ENCODE measurements around the gene SHF.
"Not testable (repeated sequence)": the region's sequence is repeated elsewhere in the genome, so short reads cannot be mapped to it uniquely, and the experiment has no call there.

SHF gene, protein sequence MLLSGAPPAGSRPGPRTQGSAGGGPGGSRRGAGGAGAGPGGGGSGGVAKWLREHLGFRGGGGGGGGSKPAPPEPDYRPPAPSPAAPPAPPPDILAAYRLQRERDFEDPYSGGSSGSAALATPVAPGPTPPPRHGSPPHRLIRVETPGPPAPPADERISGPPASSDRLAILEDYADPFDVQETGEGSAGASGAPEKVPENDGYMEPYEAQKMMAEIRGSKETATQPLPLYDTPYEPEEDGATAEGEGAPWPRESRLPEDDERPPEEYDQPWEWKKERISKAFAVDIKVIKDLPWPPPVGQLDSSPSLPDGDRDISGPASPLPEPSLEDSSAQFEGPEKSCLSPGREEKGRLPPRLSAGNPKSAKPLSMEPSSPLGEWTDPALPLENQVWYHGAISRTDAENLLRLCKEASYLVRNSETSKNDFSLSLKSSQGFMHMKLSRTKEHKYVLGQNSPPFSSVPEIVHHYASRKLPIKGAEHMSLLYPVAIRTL

GRCh38 chr15:45187894-45188830 lies at the start of gene SHF:
SHF (minus strand) TSS chr15:45187966; CDS start chr15:45187951, 15 bp downstream.
- peak; percentile 87 for DNase-seq

GRCh38 chr15:45236806-45237205 lies 49.0 kb upstream of the SHF start:
- not testable (repeated sequence) for DNase-seq

- DNase-seq, result no peak
Observed at GRCh38 chr15:45234562-45235235, 46.9 kb upstream of the SHF start.

DNA sequence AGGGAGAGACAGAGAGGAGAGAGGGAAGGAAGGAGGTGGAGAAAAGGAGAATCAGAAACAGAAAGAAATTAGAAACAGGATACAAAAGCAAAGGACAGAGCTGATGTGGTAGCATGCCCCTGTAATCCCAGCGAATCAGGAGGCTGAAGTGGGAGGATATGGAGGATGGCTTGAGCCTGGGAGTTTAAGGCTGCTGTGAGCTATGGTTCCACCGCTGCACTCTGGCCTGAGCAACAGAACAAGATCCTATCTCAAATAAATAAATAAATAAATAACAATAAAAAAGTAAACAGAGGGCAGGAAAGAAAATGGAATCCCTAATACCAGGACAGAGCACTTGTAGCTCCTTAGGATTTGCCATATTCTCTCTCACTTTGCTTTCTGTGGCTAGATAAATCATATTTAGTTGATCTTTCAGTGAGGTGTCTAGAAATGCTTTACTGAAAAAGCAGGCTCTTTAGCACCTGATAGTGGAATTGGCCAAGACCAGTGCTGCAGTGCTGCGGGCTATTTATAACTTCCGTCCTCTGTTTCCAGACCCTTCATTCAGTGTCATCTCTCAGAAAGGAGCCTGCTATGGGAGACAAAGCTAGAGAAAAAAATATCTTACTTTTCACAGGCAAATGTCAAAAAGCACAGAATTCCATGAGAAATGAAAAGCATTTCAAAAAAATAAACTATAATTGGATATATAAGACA lies 44.2 kb upstream of the SHF start:
- no peak for DNase-seq

GRCh38 chr15:45231132-45231531 lies 43.4 kb upstream of the SHF start:
- DNase-seq, result no peak

DNA sequence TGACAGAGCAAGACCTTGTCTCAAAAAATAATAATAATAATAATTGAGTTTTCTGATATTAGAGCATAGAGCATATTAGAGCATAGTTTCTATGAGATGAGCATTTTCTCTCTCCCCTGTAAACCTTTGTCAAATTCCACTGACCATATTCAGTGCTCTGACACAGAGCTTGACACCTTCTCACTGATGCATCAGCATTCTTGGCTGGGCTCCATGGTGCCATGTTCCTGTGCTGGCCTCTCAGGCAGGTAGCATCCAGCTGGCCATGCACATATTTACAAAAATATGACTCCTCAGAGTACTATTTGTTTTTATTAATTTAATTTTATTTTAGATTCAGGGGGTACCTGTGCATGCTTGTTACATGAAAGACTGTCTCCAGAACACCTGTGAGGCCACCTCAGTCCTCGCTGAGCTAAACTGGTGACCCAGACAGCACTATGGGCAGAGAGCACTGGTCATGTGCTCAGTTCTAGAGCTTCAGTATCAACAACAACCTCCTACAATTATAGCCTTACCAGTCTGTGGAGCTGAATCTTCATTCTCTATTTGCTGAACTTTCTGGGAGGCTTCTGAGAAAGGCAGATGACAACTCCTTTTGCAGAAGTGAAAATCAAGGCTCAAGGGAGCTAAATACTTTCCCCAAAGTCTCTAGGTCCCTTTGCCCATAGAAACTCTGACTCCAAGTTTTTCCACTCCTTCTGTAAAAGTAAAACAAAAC lies 42.6 kb upstream of the SHF start:
- DNase-seq, result no peak

DNA sequence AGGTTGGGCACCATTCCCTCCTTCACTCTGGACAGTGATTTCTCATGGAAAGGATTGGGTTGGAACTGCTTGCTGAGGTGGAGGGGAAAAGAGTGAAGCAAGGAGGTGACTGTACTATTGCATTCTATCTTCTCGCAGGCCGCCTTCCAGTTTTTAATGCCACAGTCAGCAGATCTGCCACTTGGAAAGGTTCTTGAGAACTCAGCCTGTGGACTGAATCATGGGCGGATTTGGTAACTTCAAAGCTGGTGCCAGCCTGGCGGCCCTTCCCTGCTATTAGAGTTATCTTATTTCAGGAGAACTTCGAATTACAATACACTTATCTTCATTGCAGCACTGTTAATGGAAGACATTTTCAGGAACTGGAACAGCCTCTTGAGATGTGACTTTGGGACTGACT lies 41.2 kb upstream of the SHF start:
- DNase-seq, result no peak

- no peak for DNase-seq
Observed at GRCh38 chr15:45225506-45226273, 37.9 kb upstream of the SHF start.

- DNase-seq, result no peak
Observed at GRCh38 chr15:45224621-45225217, 37.0 kb upstream of the SHF start.

DNA sequence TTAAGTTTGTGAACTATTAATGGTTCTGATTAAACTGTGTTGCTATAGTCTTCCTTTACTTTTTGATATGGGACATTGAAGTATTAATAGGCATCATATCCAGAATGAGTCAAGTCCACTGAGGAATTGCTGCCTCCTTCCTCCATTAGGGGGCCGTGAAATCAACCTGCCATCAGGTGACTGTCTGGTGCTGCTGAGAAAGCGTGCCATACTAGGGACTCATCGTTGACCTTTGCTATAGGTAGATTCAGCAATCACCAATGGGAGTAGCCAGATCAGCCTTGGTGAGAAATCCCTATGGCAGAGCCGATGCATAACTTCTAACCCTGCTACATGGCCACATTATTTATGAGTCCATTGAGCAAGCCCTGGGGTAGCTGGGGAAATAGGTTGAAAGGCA lies 34.2 kb upstream of the SHF start:
- DNase-seq, result no peak

- no peak for DNase-seq
Observed at GRCh38 chr15:45221053-45221599, 33.4 kb upstream of the SHF start.

DNA sequence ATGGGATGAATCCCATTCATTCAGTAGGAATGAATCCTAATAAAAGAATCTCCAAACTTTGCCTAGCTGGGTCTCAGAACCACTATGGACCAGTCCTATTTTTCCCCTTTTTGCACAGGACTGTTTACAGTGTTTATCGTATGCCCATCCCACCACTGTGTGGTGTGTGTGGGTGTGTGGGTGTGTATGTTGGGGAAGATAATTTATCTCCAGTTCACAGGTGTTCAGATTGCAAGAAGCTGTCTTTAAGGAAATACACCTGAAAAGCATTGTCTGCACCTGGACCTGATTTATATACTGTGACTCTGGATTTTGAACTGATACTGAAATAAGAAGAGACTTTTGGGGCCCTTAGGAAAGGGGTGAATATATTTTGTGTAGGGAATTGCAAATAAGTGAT lies 24.7 kb upstream of the SHF start:
- DNase-seq, result no peak

GRCh38 chr15:45205192-45205591 lies 17.4 kb upstream of the SHF start:
- peak; percentile 61 for DNase-seq

DNA sequence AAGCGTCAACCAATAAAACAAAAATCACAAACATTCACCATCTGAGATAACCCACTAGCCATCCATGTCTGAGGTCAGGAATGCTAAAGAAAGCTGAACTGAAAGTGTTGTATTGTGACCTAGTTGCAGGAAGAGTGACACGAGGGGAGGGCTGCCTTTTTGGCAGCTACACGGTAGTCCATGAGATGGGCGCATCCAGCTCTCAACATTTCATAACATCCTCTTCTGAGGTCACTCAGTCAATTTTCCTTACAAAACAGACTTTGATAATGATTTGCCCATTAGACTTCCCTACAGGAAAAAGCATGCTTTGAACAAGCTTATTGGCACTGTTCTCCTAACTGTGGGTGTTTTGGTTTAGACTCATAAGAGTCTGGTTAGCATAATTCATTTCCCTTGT lies 15.4 kb upstream of the SHF start:
- DNase-seq, result no peak

GRCh38 chr15:45201869-45202268 lies 14.1 kb upstream of the SHF start:
- no peak for DNase-seq

GRCh38 chr15:45201557-45201859 lies 13.7 kb upstream of the SHF start:
- no peak for DNase-seq

DNA sequence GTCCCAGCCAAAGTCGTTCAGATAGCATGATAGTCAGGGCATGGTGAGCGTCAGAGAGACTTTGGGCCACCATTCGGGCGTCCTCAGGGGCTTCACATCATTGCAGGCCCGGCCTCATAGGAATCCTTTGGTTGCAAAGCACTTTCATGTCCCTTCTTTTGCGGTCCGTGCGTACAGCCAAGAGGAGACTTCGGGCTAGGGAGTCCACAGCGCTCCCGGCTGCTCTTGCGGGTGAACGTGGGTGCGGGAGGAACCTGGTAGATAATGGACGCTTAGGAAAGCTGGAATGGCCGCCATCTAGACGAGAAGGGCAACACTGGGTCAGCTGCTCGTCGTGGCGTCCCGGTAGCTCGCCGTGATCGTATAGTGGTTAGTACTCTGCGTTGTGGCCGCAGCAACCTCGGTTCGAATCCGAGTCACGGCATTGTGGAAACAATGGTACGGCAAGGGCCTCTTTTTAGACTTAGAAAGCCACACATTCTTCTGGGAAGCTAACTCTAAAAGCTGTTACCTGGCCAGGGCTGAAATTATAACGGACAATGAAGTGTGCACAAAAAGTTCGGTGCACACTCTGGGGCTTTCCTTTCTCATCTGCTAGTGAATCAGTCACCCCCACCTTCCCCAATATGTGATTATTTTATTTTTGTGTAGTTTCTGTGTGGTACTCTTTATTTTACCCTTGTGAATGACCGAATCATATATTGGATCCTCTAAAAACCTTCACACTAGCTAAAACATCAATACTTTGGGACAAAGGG lies 13.2 kb upstream of the SHF start:
- peak; percentile 82 for DNase-seq

- peak; percentile 97 for DNase-seq
Observed at GRCh38 chr15:45200001-45200798, 12.4 kb upstream of the SHF start.

Measured in activated naive CD4-positive, alpha-beta T cell treated with Interleukin-2 at 50 U/mL for 16 hours (primary cell).